Hepatocyte (in vitro differentiated cells): ENCODE data around the gene UBE2D4.

Experiments
- EZH2 ChIP-seq: fragments of 200-600 bp; sonication (generic); IDR thresholded peaks from 2 replicates; pipeline ENCODE4 v1.6.1; 2016; ENCODE audit warnings: antibody characterized with exemption, mild to moderate bottlenecking, borderline replicate concordance
- EZH2phosphoT487 ChIP-seq: fragments of 200-600 bp; sonication (generic); IDR thresholded peaks from one replicate; pipeline ENCODE4 v1.6.1; 2018; ENCODE audit warnings: antibody characterized with exemption, mild to moderate bottlenecking, low read depth, moderate library complexity; ENCODE audit not compliant: unreplicated experiment, severe bottlenecking
- TF ChIP-seq, protein P1 (sequence below): fragments of 200-600 bp; sonication (generic); IDR thresholded peaks from 2 replicates; pipeline ENCODE4 v1.5.1; 2016; ENCODE audit warnings: antibody characterized with exemption, mild to moderate bottlenecking; ENCODE audit not compliant: poor library complexity

DNA sequence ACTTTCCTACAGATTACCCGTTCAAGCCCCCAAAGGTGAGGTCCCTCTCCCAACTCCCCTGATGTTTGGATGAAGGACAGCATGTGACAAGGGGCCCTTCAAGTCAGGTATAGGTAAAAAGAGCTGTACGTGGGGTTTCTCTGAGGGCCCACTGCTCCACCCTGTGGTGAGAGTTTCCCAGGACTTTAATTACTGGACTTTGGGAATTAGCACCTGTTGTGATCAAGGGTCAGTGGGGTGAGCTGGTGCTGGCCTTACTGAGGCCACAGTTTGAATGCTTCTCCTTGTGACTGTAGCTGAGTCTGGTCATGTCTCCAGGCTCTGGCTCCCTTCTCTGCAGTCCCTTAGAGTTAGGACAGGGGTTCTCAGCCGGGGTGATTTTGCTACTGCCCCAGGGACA, 16.8 kb downstream of the UBE2D4 start:
- TF ChIP-seq, protein P1, sequence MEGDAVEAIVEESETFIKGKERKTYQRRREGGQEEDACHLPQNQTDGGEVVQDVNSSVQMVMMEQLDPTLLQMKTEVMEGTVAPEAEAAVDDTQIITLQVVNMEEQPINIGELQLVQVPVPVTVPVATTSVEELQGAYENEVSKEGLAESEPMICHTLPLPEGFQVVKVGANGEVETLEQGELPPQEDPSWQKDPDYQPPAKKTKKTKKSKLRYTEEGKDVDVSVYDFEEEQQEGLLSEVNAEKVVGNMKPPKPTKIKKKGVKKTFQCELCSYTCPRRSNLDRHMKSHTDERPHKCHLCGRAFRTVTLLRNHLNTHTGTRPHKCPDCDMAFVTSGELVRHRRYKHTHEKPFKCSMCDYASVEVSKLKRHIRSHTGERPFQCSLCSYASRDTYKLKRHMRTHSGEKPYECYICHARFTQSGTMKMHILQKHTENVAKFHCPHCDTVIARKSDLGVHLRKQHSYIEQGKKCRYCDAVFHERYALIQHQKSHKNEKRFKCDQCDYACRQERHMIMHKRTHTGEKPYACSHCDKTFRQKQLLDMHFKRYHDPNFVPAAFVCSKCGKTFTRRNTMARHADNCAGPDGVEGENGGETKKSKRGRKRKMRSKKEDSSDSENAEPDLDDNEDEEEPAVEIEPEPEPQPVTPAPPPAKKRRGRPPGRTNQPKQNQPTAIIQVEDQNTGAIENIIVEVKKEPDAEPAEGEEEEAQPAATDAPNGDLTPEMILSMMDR: peak; percentile 26
- no peak for TF ChIP-seq EZH2phosphoT487
- TF ChIP-seq EZH2: no peak
